Ishikawa (cell line): ENCODE data around the gene CNOT2.

ENCODE experiments used
- CEBPB ChIP-seq: IDR thresholded peaks from 2 replicates; pipeline ENCODE4 v1.6.1; 2012
- CREB1 ChIP-seq: IDR thresholded peaks from 2 replicates; pipeline ENCODE4 v1.6.1; 2012; ENCODE audit warnings: low read depth
- EGR1 ChIP-seq: IDR thresholded peaks from 2 replicates; pipeline ENCODE4 v1.6.1; 2012
- EP300 ChIP-seq: IDR thresholded peaks from 2 replicates; pipeline ENCODE4 v1.6.1; 2012; ENCODE audit warnings: borderline replicate concordance
- FOXM1 ChIP-seq: IDR thresholded peaks from 2 replicates; pipeline ENCODE4 v1.6.1; 2012; ENCODE audit warnings: low read depth, borderline replicate concordance
- MAX ChIP-seq: IDR thresholded peaks from 2 replicates; pipeline ENCODE4 v1.6.1; 2012
- NFIC ChIP-seq: IDR thresholded peaks from 2 replicates; pipeline ENCODE4 v1.6.1; 2012
- RAD21 ChIP-seq: IDR thresholded peaks from 2 replicates; pipeline ENCODE4 v1.6.1; 2012; ENCODE audit warnings: low read depth
- REST ChIP-seq: IDR thresholded peaks from 2 replicates; pipeline ENCODE4 v1.6.1; 2012; ENCODE audit warnings: low read depth, mild to moderate bottlenecking
- TAF1 ChIP-seq: IDR thresholded peaks from 2 replicates; pipeline ENCODE4 v1.6.1; 2012; ENCODE audit warnings: low read depth, mild to moderate bottlenecking
- TCF12 ChIP-seq: IDR thresholded peaks from 2 replicates; pipeline ENCODE4 v1.6.1; 2012; ENCODE audit warnings: low read depth
- TEAD4 ChIP-seq: IDR thresholded peaks from 2 replicates; pipeline ENCODE4 v1.6.1; 2012
- USF1 ChIP-seq: IDR thresholded peaks from 2 replicates; pipeline ENCODE4 v1.6.1; 2012
- YY1 ChIP-seq: IDR thresholded peaks from 2 replicates; pipeline ENCODE4 v1.6.1; 2012; ENCODE audit warnings: low read depth
- ZBTB7A ChIP-seq: IDR thresholded peaks from 2 replicates; pipeline ENCODE4 v1.6.1; 2012; ENCODE audit warnings: low read depth

Gene CNOT2

GRCh38 chr12:70258605-70259403 is 15.6 kb downstream of the CNOT2 start:
- TF ChIP-seq RAD21 (no peak), CREB1 (no peak), EP300 (no peak), NFIC (no peak), TAF1 (no peak), ZBTB7A (no peak), TEAD4 (no peak), REST (no peak), YY1 (no peak), TCF12 (no peak), MAX (no peak), EGR1 (no peak), FOXM1 (no peak), USF1 (no peak), CEBPB (no peak)

- TF ChIP-seq TEAD4, result no peak
- TF ChIP-seq NFIC, result no peak
- TF ChIP-seq MAX, result no peak
- no peak for TF ChIP-seq ZBTB7A
- no peak for TF ChIP-seq EP300
- TF ChIP-seq TAF1, result no peak
- TF ChIP-seq USF1, result no peak
- no peak for TF ChIP-seq TCF12
- no peak for TF ChIP-seq FOXM1
- TF ChIP-seq REST, result no peak
- no peak for TF ChIP-seq RAD21
- no peak for TF ChIP-seq CEBPB
- TF ChIP-seq CREB1, result no peak
- no peak for TF ChIP-seq YY1
These were observed 17.4 kb downstream of the CNOT2 start for GRCh38 chr12:70260646-70261045.

GRCh38 chr12:70264067-70264867 is 21.0 kb downstream of the CNOT2 start:
- TF ChIP-seq USF1, result no peak
- TF ChIP-seq ZBTB7A, result no peak
- no peak for TF ChIP-seq TAF1
- no peak for TF ChIP-seq FOXM1
- no peak for TF ChIP-seq NFIC
- no peak for TF ChIP-seq MAX
- TF ChIP-seq CREB1, result no peak

- TF ChIP-seq RAD21 (no peak), EGR1 (no peak), EP300 (no peak), CREB1 (no peak), CEBPB (no peak), USF1 (no peak), MAX (no peak), FOXM1 (no peak), TEAD4 (no peak), REST (no peak), TAF1 (no peak), TCF12 (no peak), ZBTB7A (no peak), YY1 (no peak), NFIC (no peak)
These were observed 21.9 kb downstream of the CNOT2 start for GRCh38 chr12:70265132-70265531.
